ENCODE results near the gene EN2. TPM values are rescaled to one million over a fixed set of nuclear protein-coding genes. Genes with fewer than 3 reads are reported as not detected.

Gene EN2
- total RNA-seq, 2 donors from 2014 or later, result 0.45 TPM; not detected in 1

DNA sequence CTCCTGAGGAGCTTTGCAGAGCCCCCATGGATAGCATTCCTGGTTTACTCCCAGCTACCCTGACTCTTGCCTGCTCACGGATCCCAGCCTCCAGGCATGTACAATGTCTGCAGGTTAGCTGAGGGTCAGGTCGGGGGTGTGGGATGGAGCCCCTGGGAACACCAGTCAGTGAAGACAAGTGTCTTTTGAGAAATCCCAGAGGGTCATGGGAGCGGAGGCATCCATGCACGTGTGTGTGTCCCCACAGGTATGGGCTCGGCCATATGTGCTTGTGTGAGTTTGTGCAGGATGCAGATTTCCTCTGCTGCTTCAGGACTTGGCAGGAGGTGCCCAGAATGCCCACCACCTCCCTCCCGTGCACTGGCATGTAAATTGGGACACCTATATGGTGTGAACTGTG lies 28.3 kb upstream of the EN2 start:
- Histone ChIP-seq H3K36me3 (no peaks in the 10 kb centered on the region), H3K27ac (no peak overlapping the region), H3K4me1 (replicated peaks) (no peaks in the 10 kb centered on the region), H3K4me3 (no peak overlapping the region), H3K9me3 (no peaks in the 10 kb centered on the region), H3K27me3 (replicated peaks; ENCODE audit: insufficient read depth) (no peaks in the 10 kb centered on the region)
- intact Hi-C loops (cut with DNase I), result no loop called here
- WGBS, result 73% methylated on average over 6 of the region's 6 CpGs
- no peak for TF ChIP-seq POLR2AphosphoS5 (IDR thresholded peaks at IDR 0.05)
- no peak for DNase-seq (ENCODE audit: low spot score)

DNA sequence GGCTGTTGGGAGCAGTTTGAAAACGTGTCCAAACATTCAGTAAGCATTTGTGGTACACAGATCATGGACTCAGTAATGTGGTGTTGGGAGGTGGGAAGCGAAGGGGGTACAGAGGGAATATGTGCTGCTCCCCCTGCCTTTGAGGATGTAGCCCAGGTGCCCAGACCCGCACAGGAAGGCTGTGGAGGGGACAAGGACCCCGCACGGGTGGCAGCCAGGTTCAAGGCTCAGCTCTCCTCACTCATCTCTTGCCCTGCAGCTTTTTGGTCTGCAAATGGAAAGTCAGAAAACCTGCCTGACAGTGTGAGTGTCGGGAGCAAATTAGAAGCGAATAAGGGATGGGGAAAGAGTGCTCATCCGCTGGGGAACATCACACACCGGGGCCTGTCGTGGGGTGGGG lies 27.3 kb upstream of the EN2 start:
- WGBS, result 66% methylated on average over 10 of the region's 10 CpGs
- H3K27me3 ChIP-seq (replicated peaks; ENCODE audit: insufficient read depth), result no peaks in the 10 kb centered on the region
- intact Hi-C loops (cut with DNase I), result no loop called here
- H3K36me3 ChIP-seq, result no peaks in the 10 kb centered on the region
- H3K9me3 ChIP-seq, result no peaks in the 10 kb centered on the region
- TF ChIP-seq POLR2AphosphoS5 (IDR thresholded peaks at IDR 0.05) (no peak), POLR2A (IDR thresholded peaks at IDR 0.05) (no peak)
- TF ChIP-seq, protein P1, sequence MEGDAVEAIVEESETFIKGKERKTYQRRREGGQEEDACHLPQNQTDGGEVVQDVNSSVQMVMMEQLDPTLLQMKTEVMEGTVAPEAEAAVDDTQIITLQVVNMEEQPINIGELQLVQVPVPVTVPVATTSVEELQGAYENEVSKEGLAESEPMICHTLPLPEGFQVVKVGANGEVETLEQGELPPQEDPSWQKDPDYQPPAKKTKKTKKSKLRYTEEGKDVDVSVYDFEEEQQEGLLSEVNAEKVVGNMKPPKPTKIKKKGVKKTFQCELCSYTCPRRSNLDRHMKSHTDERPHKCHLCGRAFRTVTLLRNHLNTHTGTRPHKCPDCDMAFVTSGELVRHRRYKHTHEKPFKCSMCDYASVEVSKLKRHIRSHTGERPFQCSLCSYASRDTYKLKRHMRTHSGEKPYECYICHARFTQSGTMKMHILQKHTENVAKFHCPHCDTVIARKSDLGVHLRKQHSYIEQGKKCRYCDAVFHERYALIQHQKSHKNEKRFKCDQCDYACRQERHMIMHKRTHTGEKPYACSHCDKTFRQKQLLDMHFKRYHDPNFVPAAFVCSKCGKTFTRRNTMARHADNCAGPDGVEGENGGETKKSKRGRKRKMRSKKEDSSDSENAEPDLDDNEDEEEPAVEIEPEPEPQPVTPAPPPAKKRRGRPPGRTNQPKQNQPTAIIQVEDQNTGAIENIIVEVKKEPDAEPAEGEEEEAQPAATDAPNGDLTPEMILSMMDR (IDR thresholded peaks at IDR 0.05), result no peak
- no peak overlapping the region for H3K27ac ChIP-seq
- H3K4me1 ChIP-seq (replicated peaks), result no peaks in the 10 kb centered on the region
- DNase-seq (ENCODE audit: low spot score), result no peak
- no peak overlapping the region for H3K4me3 ChIP-seq

DNA sequence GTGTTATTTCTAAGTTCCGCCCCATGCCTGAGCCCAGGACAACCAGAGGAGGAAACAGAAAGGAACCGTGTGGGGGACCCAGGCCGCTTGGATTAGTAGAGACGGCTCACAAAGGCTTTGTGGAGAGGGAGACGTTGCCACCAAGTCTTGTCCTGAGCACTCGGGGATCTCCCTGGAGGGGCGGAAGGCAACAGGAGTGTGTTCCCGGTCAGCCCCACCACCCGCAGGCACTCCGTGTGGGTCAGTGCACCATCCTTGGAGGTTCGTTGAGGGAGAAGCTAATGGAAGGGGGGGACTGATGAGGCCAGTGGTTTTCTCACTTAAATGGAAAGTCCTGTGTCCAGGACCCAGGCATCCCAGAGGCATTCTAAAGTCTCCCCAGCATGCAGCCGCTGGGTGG lies 26.7 kb upstream of the EN2 start:
- TF ChIP-seq, protein P1 (IDR thresholded peaks at IDR 0.05), result no peak
- TF ChIP-seq POLR2A (IDR thresholded peaks at IDR 0.05) (no peak), POLR2AphosphoS5 (IDR thresholded peaks at IDR 0.05) (no peak)

DNA sequence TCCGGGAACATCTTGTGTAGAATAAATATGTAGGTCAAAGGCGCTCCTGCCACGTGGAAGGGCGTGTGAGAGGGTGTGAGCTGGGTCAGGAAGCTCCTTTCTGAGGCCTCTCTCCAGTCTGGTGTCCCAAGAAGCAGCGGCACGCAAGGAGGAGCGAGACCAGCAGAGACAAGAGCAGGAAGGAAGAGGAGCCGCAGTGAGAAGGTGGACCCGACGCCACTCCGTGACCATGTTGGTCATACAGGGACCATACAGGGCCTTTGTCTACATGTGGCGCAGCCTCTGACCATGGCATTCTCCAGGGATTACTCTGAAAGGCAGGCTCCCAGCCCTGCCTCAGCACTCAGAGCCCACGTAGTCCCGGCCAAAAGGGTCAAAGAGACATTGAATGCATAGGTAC lies 26.2 kb upstream of the EN2 start:
- intact Hi-C loops (cut with DNase I), result no loop called here
- H3K27ac ChIP-seq, result no peak overlapping the region
- H3K4me3 ChIP-seq, result no peak overlapping the region
- H3K4me1 ChIP-seq (replicated peaks), result no peaks in the 10 kb centered on the region
- H3K36me3 ChIP-seq, result no peaks in the 10 kb centered on the region
- TF ChIP-seq POLR2AphosphoS5 (IDR thresholded peaks at IDR 0.05), result no peak
- no peak for TF ChIP-seq POLR2A (IDR thresholded peaks at IDR 0.05)
- TF ChIP-seq, protein P1 (IDR thresholded peaks at IDR 0.05), result no peak
- no peak for DNase-seq (ENCODE audit: low spot score)
- 83% methylated on average over 14 of the region's 14 CpGs for WGBS
- no peaks in the 10 kb centered on the region for H3K9me3 ChIP-seq
- no peaks in the 10 kb centered on the region for H3K27me3 ChIP-seq (replicated peaks; ENCODE audit: insufficient read depth)

More for the DNA sequence above, 26.7 kb upstream of the EN2 start:
- intact Hi-C loops (cut with DNase I), result no loop called here
- Histone ChIP-seq H3K27me3 (replicated peaks; ENCODE audit: insufficient read depth) (no peaks in the 10 kb centered on the region), H3K36me3 (no peaks in the 10 kb centered on the region), H3K4me3 (no peak overlapping the region), H3K9me3 (no peaks in the 10 kb centered on the region), H3K27ac (no peak overlapping the region), H3K4me1 (replicated peaks) (no peaks in the 10 kb centered on the region)
- no peak for DNase-seq (ENCODE audit: low spot score)
- WGBS, result 76% methylated on average over 12 of the region's 12 CpGs

DNA sequence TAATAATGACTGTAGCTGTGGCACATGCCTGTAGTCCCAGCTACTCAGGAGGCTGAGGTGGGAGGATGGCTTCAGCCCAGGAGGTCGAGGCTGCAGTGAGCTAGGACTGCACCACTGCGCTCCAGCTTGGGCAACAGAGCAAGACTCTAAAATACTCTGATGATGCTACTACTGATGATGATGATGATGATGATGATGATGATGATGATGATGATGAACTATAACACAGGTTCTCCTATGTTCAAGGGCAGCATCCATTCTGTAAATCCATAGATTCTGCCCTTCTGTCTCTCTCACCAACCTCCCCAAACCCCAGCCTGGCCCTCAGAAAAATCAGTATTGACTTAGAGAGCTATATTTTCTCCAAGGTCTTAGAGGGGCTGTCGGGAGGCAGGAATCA lies 22.8 kb upstream of the EN2 start:
- Histone ChIP-seq H3K4me3 (no peak overlapping the region), H3K27me3 (replicated peaks; ENCODE audit: insufficient read depth) (peaks cover 14% of the 10 kb centered on the region), H3K9me3 (no peaks in the 10 kb centered on the region), H3K36me3 (no peaks in the 10 kb centered on the region), H3K27ac (no peak overlapping the region), H3K4me1 (replicated peaks) (no peaks in the 10 kb centered on the region)
- TF ChIP-seq POLR2AphosphoS5 (IDR thresholded peaks at IDR 0.05), result no peak
- no peak for TF ChIP-seq POLR2A (IDR thresholded peaks at IDR 0.05)
- TF ChIP-seq, protein P1 (IDR thresholded peaks at IDR 0.05), result no peak
- no peak for DNase-seq (ENCODE audit: low spot score)
- intact Hi-C loops (cut with DNase I), result no loop called here
- 66% methylated on average over 3 of the region's 3 CpGs for WGBS

Data from prostate gland (tissue), 2 donors.